ENCODE data around the gene JUP.

- TF ChIP-seq SP1 (IDR thresholded peaks at IDR 0.05) (no peak), PKNOX1 (IDR thresholded peaks at IDR 0.05) (no peak)
These were observed 16.5 kb downstream of the JUP start for GRCh38 chr17:41769985-41770384.
